Neural progenitor cell (in vitro differentiated cells): ENCODE data around the gene CWC25.

Experiments
- CTCF ChIP-seq: fragments of 200-600 bp; sonication (generic); IDR thresholded peaks from 2 replicates; pipeline ENCODE4 v1.5.1; 2017; ENCODE audit warnings: antibody characterized with exemption, mild to moderate bottlenecking
- EZH2 ChIP-seq: fragments of 200-600 bp; sonication (generic); IDR thresholded peaks from 2 replicates; pipeline ENCODE4 v1.6.1; 2017; ENCODE audit warnings: antibody characterized with exemption, mild to moderate bottlenecking, moderate library complexity

DNA sequence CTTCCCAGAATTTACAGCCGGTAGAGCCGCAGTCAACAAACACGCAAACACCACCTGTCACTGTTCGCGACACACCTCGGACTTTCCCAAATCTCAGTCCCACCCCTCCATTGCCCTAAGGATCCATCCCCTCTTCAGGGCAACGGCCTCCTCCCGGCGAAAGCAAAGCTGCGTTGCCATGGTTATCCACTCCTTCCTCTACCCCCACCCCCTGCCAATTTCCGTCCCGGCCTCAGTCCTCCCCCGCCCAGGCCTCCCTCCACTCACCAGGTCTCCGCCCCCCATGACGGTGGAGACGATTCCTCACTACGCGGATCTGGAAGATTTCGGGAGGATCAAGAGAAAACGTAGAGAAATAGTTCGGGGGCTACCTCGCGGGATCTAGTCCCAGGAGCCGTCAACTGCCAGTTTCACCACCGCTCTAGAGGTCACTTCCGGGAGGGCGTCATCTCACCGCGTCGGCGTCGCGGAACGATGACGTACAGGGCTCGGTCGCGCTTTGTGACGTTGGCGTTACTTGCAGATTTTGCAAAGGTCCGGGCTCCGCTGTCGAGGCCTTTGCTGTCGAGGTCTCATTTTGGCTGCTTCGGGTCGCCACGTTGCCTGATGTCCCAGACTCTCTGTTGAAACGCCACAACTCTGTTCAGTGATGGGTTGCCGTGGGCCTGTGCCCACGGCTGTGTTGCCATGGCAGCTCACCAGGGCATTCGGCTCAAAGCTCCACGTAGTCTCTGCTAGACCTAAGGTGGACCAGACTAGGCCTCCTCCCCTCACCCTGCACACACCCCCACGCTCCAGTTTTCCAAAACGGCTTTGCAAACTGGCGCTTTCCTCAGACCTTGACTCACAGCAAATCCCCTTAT is at the start of gene CWC25:
- TF ChIP-seq CTCF (no peak), EZH2 (no peak)
